H1 (cell line): Measurements from ENCODE around the gene CDC45. TPM values are rescaled to one million over a fixed set of nuclear protein-coding genes. Genes with fewer than 3 reads are reported as not detected.

Experiments used
- ASH2L ChIP-seq: fragments of 200-600, 300-600 bp; sonication (generic); IDR thresholded peaks from one replicate; pipeline ENCODE4 v1.7.1; 2017; ENCODE audit warnings: low read length
- CBX8 ChIP-seq: fragments of 300-800, 300-1000 bp; sonication (generic); IDR thresholded peaks from 2 replicates; pipeline ENCODE4 v1.7.1; 2016; ENCODE audit warnings: low read depth, low read length, borderline replicate concordance
- CEBPB ChIP-seq: IDR thresholded peaks from 2 replicates; pipeline ENCODE4 v1.6.1; 2012; ENCODE audit warnings: low read depth, low read length
- CHD2 ChIP-seq: IDR thresholded peaks from 2 replicates; pipeline ENCODE4 v1.6.1; 2012; ENCODE audit warnings: low read length, improper control_type of control experiment
- KDM4A ChIP-seq: IDR thresholded peaks from one replicate; pipeline ENCODE4 v1.7.1; 2012; ENCODE audit warnings: low read depth, mild to moderate bottlenecking, moderate library complexity, low read length, inconsistent platforms; ENCODE audit not compliant: severe bottlenecking
- POLR2AphosphoS5 ChIP-seq: IDR thresholded peaks from 2 replicates; pipeline ENCODE4 v1.6.1; 2011; ENCODE audit warnings: low read depth, low read length
- RBBP5 ChIP-seq: IDR thresholded peaks from 2 replicates; pipeline ENCODE4 v1.7.1; 2012; ENCODE audit warnings: low read depth, mild to moderate bottlenecking, inconsistent platforms, low read length, moderate library complexity, borderline replicate concordance
- SIN3A ChIP-seq, 2 experiments: IDR thresholded peaks in 1 of 2; conservative IDR thresholded peaks in 1 of 2; 2 replicates each; pipeline ENCODE4 v1.6.1; 2011 to 2012; ENCODE audit warnings: low read length in 2 of 2, improper control_type of control experiment in 1 of 2, low read depth in 1 of 2, mild to moderate bottlenecking in 1 of 2
- SIRT6 ChIP-seq: IDR thresholded peaks from one replicate; pipeline ENCODE4 v1.7.1; 2012; ENCODE audit warnings: low read length, inconsistent platforms
- polyA plus RNA-seq, 7 experiments: library from polyadenylated mRNA; depleted of rRNA in 3 of 7; stranded (reverse) in 5 of 7; unstranded in 2 of 7; fragments of >200 nt in 5 of 7; fragments of 200-250 nt in 2 of 7; gene quantifications; 1 replicate in 5 of 7; 2 replicates in 1 of 7; 4 replicates in 1 of 7; pipeline versions ENCODE4 v1.2.1 to v1.2.3, GENCODE V29; 2011 to 2013; ENCODE audit warnings: missing spikeins in 2 of 7, mixed read lengths in 2 of 7
- total RNA-seq: library from RNA; stranded (reverse); fragmentation: NEBNext Ultra II Directional; extraction: Animal tissue kit (Norgen Biotek cat#: 25700); gene quantifications from 2 replicates; pipeline ENCODE4 v1.2.1, GENCODE V29; 2021

Gene CDC45
- total and polyA plus RNA-seq, 2 of the 8 experiments (the other 6 are each of a cell fraction or from before 2014, with no cell fraction given) = 31.9 to 37.7 TPM

GRCh38 chr22:19429950-19430889 lies 49.5 kb upstream of the CDC45 start (continued):
- TF ChIP-seq ASH2L (peak; percentile 44), POLR2AphosphoS5 (no peak), KDM4A (no peak), CEBPB (no peak), SIRT6 (no peak), CHD2 (no peak), CBX8 (no peak), RBBP5 (no peak), SIN3A (conservative IDR thresholded peaks at IDR 0.05 in 1 of 2, IDR thresholded peaks at IDR 0.05 in 1 of 2; ENCODE audit: low read depth in 1 of 2, low read length in 2 of 2) (0 out of 4 replicates have a peak, but pooled peaks of 1 of the 2 experiments have one; percentile 31)
